ENCODE data around the gene CBX3.

DNA sequence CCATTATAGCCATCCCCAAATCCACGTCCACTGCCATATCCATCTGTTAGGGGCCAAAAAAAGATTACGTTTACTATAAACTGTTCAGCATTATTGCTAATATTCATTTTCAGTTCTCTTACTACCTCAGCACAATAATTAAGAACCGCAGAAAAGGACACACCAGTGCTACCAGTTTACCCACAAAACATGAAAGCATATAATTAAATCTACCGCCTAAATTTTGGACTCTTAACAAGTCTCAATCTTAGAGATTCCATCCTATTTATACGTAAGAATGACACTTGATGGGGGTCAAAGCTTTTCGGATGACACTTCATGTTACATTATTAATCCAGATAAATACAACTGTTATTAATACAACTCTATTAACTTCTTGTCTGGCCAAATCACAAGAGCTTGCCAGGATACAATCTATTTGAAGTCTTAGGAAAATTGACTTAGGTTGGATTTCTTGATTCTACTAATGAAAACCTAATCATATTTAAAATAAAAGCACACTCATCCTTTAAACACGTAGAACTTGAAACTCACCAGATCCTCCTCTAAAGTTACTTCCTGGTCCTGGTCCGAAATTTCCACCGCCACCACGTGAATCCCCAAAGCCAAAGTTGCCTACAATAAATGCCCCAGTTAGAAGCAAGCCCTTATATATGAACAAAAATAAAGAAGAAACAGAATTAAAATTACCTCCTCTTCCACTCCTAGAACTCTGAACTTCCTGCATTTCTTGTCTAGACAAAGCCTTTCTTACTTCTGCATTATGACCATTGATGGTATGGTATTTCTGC lies 5.5 kb upstream of the CBX3 start:
- TF ChIP-seq, protein P1, sequence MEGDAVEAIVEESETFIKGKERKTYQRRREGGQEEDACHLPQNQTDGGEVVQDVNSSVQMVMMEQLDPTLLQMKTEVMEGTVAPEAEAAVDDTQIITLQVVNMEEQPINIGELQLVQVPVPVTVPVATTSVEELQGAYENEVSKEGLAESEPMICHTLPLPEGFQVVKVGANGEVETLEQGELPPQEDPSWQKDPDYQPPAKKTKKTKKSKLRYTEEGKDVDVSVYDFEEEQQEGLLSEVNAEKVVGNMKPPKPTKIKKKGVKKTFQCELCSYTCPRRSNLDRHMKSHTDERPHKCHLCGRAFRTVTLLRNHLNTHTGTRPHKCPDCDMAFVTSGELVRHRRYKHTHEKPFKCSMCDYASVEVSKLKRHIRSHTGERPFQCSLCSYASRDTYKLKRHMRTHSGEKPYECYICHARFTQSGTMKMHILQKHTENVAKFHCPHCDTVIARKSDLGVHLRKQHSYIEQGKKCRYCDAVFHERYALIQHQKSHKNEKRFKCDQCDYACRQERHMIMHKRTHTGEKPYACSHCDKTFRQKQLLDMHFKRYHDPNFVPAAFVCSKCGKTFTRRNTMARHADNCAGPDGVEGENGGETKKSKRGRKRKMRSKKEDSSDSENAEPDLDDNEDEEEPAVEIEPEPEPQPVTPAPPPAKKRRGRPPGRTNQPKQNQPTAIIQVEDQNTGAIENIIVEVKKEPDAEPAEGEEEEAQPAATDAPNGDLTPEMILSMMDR (IDR thresholded peaks at IDR 0.05): no peak
- no peak for TF ChIP-seq POLR2AphosphoS5 (IDR thresholded peaks at IDR 0.05)
